ENCODE data around the gene TNRC18. TPM values are rescaled to one million over a fixed set of nuclear protein-coding genes. Genes with fewer than 3 reads are reported as not detected.

The TNRC18 gene
- total and polyA plus RNA-seq, 2 donors (not counting 1 experiment from before 2014, with no cell fraction given), result 17.8 to 75.0 TPM

- no peak overlapping the region for H3K27ac Mint-ChIP-seq
- ATAC-seq (ENCODE audit: low read depth), result no peak
- peaks cover 0 to 11% (median 2%) of the 10 kb centered on the region in 4 experiments for H3K27me3 ChIP-seq (replicated peaks in 1 of 4; ENCODE audit: control extremely low read depth in 1 of 4, control insufficient read depth in 3 of 4, insufficient read depth in 4 of 4, low read length in 3 of 4)
- no peaks in the 10 kb centered on the region for H4K20me1 ChIP-seq (ENCODE audit: control insufficient read depth, insufficient read depth, low read length, poor library complexity, severe bottlenecking)
- CTCF ChIA-PET, result interaction anchor here (0.6 kb wide), 1 partner anchor 196 kb away, joined by 3 read pairs; no protein-coding TSS in a partner anchor
- DNase-seq, result no peak
- intact Hi-C loops (cut with micrococcal nuclease), result no loop called here
- H3K9me3 ChIP-seq (ENCODE audit: control extremely low read depth in 1 of 3, control insufficient read depth in 2 of 3, insufficient read depth in 1 of 3, low read length in 2 of 3), result peaks cover 0 to 10% (median 0%) of the 10 kb centered on the region in 3 donors
- H2AFZ ChIP-seq (ENCODE audit: insufficient read depth, low read depth, low read length, poor library complexity, severe bottlenecking), result no peak overlapping the region
- no peak overlapping the region for H3K27ac ChIP-seq (ENCODE audit: low read length in 2 of 2)
- POLR2A ChIA-PET, result no interaction called here
- H3K4me3 Mint-ChIP-seq, result no peak overlapping the region
- no peaks in the 10 kb centered on the region for H3K9me3 Mint-ChIP-seq (ENCODE audit: insufficient read depth)
- peaks cover 12% of the 10 kb centered on the region for H3K27me3 Mint-ChIP-seq
- WGBS (ENCODE audit: insufficient coverage), result 100% methylated on average over 3 of the region's 8 CpGs
- no peak overlapping the region for H3K9ac ChIP-seq (ENCODE audit: low read length)
- no peaks in the 10 kb centered on the region for H3K4me1 ChIP-seq (ENCODE audit: control insufficient read depth in 2 of 2, insufficient read depth in 2 of 2, low read length in 2 of 2)
- H3K36me3 ChIP-seq (replicated peaks in 1 of 2; ENCODE audit: control extremely low read depth in 1 of 2, control insufficient read depth in 1 of 2, extremely low read depth in 1 of 2, insufficient read depth in 2 of 2, low read length in 1 of 2), result no peaks in the 10 kb centered on the region
- H3K4me1 Mint-ChIP-seq, result no peaks in the 10 kb centered on the region
- H3K4me3 ChIP-seq (ENCODE audit: control extremely low read depth in 1 of 5, extremely low read depth in 1 of 5, insufficient read depth in 1 of 5, low read depth in 2 of 5, low read length in 4 of 5), result no peak overlapping the region
- no peak overlapping the region for H3K4me2 ChIP-seq (replicated peaks; ENCODE audit: low read depth, low read length, poor library complexity, severe bottlenecking)
- TF ChIP-seq EZH2 (IDR thresholded peaks at IDR 0.05; ENCODE audit: borderline replicate concordance, insufficient read depth, low read depth, low read length, poor library complexity, severe bottlenecking) (no peak), CTCF (IDR thresholded peaks at IDR 0.05) (no peak)
- H3K79me2 ChIP-seq (ENCODE audit: control insufficient read depth, insufficient read depth, low read length), result no peaks in the 10 kb centered on the region
These were observed 19.2 kb downstream of the TNRC18 start for GRCh38 chr7:5404421-5404826.

- ChIA-PET POLR2A (no interaction called here), CTCF (no interaction called here)
- 77% methylated on average over 2 of the region's 6 CpGs for WGBS (ENCODE audit: insufficient coverage)
- Histone ChIP-seq H4K20me1 (ENCODE audit: control insufficient read depth, insufficient read depth, low read length, poor library complexity, severe bottlenecking) (no peaks in the 10 kb centered on the region), H2AFZ (ENCODE audit: insufficient read depth, low read depth, low read length, poor library complexity, severe bottlenecking) (no peak overlapping the region), H3K4me2 (replicated peaks; ENCODE audit: low read depth, low read length, poor library complexity, severe bottlenecking) (no peak overlapping the region), H3K9me3 (ENCODE audit: control extremely low read depth in 1 of 3, control insufficient read depth in 2 of 3, insufficient read depth in 1 of 3, low read length in 2 of 3) (peaks cover 0 to 10% (median 0%) of the 10 kb centered on the region in 3 donors), H3K4me3 (ENCODE audit: control extremely low read depth in 1 of 5, extremely low read depth in 1 of 5, insufficient read depth in 1 of 5, low read depth in 2 of 5, low read length in 4 of 5) (no peak overlapping the region), H3K79me2 (ENCODE audit: control insufficient read depth, insufficient read depth, low read length) (no peaks in the 10 kb centered on the region), H3K27me3 (replicated peaks in 1 of 4; ENCODE audit: control extremely low read depth in 1 of 4, control insufficient read depth in 3 of 4, insufficient read depth in 4 of 4, low read length in 3 of 4) (peaks cover 0 to 9% (median 2%) of the 10 kb centered on the region in 4 experiments), H3K4me1 (ENCODE audit: control insufficient read depth in 2 of 2, insufficient read depth in 2 of 2, low read length in 2 of 2) (no peaks in the 10 kb centered on the region), H3K36me3 (replicated peaks in 1 of 2; ENCODE audit: control extremely low read depth in 1 of 2, control insufficient read depth in 1 of 2, extremely low read depth in 1 of 2, insufficient read depth in 2 of 2, low read length in 1 of 2) (no peaks in the 10 kb centered on the region), H3K27ac (ENCODE audit: low read length in 2 of 2) (no peak overlapping the region), H3K9ac (ENCODE audit: low read length) (no peak overlapping the region)
- ATAC-seq (ENCODE audit: low read depth) (no peak), DNase-seq (no peak)
- intact Hi-C loops (cut with micrococcal nuclease), result no loop called here
- Mint-ChIP-seq H3K9me3 (ENCODE audit: insufficient read depth) (no peaks in the 10 kb centered on the region), H3K27me3 (peaks cover 8% of the 10 kb centered on the region), H3K4me3 (no peak overlapping the region), H3K4me1 (no peaks in the 10 kb centered on the region), H3K27ac (no peak overlapping the region)
- no peak for TF ChIP-seq EZH2 (IDR thresholded peaks at IDR 0.05; ENCODE audit: borderline replicate concordance, insufficient read depth, low read depth, low read length, poor library complexity, severe bottlenecking)
- no peak for TF ChIP-seq CTCF (IDR thresholded peaks at IDR 0.05)
These were observed 20.2 kb downstream of the TNRC18 start for GRCh38 chr7:5403442-5403841.

Data from B cell (primary cell).